SJSA1 (cell line): ENCODE measurements around the gene PARVG. TPM values are rescaled to one million over a fixed set of nuclear protein-coding genes. Genes with fewer than 3 reads are reported as not detected.

Source experiments
- DNase-seq, 2 experiments: peaks; one replicate each; pipeline ENCODE4 v3.0.0-alpha.2; 2015 to 2020; ENCODE audit warnings: low spot score in 2 of 2, low read depth in 1 of 2
- H3K27ac ChIP-seq: fragments of 250-450 bp; sonication (Bioruptor Pico); 2 replicates; pipeline ENCODE4 v1.5.1; 2020; ENCODE audit warnings: mild to moderate bottlenecking, moderate library complexity
- H3K27me3 ChIP-seq: fragments of 250-450 bp; sonication (Bioruptor Pico); replicated peaks from 2 replicates; pipeline ENCODE4 v1.5.1; 2020; ENCODE audit warnings: mild to moderate bottlenecking, moderate library complexity
- H3K36me3 ChIP-seq: fragments of 250-450 bp; sonication (Bioruptor Pico); 2 replicates; pipeline ENCODE4 v1.5.1; 2020; ENCODE audit warnings: mild to moderate bottlenecking
- H3K4me1 ChIP-seq: fragments of 250-450 bp; sonication (Bioruptor Pico); replicated peaks from 2 replicates; pipeline ENCODE4 v1.6.1; 2021; ENCODE audit warnings: mild to moderate bottlenecking
- H3K4me3 ChIP-seq: fragments of 250-450 bp; sonication (Bioruptor Pico); 2 replicates; pipeline ENCODE4 v1.5.1; 2020; ENCODE audit warnings: mild to moderate bottlenecking
- H3K9me3 ChIP-seq: fragments of 250-450 bp; sonication (Bioruptor Pico); replicated peaks from 2 replicates; pipeline ENCODE4 v1.5.1; 2020; ENCODE audit warnings: mild to moderate bottlenecking
- total RNA-seq: library from RNA; depleted of rRNA; stranded (reverse); fragments of >200 nt; shearing (Covaris generic); gene quantifications from 2 replicates; pipeline ENCODE4 v1.2.3, GENCODE V29; 2014

The PARVG gene
- total RNA-seq, 1 experiment from 2014 or later = not detected

- Histone ChIP-seq H3K36me3 (no peaks in the 10 kb centered on the region), H3K9me3 (no peaks in the 10 kb centered on the region), H3K27ac (no peak overlapping the region), H3K27me3 (no peaks in the 10 kb centered on the region), H3K4me3 (no peak overlapping the region), H3K4me1 (peaks cover 17% of the 10 kb centered on the region)
- DNase-seq = no peak
Observed at GRCh38 chr22:44200451-44200850, 19.7 kb downstream of the PARVG start.

- peaks cover 17% of the 10 kb centered on the region for H3K4me1 ChIP-seq
- DNase-seq = peak in 1 of 2 experiments; percentile 39
- no peak overlapping the region for H3K27ac ChIP-seq
- no peaks in the 10 kb centered on the region for H3K9me3 ChIP-seq
- H3K27me3 ChIP-seq = no peaks in the 10 kb centered on the region
- H3K4me3 ChIP-seq = no peak overlapping the region
- no peaks in the 10 kb centered on the region for H3K36me3 ChIP-seq
Observed at GRCh38 chr22:44200855-44201550, 20.3 kb downstream of the PARVG start.

- H3K27me3 ChIP-seq = no peaks in the 10 kb centered on the region
- DNase-seq = peak in 1 of 2 experiments; percentile 33
- no peaks in the 10 kb centered on the region for H3K36me3 ChIP-seq
- H3K4me1 ChIP-seq = peaks cover 17% of the 10 kb centered on the region
- H3K27ac ChIP-seq = 0 out of 2 replicates have a peak overlapping the region, but pooled peaks have one; percentile 30
- no peak overlapping the region for H3K4me3 ChIP-seq
- no peaks in the 10 kb centered on the region for H3K9me3 ChIP-seq
Observed at GRCh38 chr22:44201665-44202064, 20.9 kb downstream of the PARVG start.

GRCh38 chr22:44202261-44202789 is 21.6 kb downstream of the PARVG start:
- no peak overlapping the region for H3K4me3 ChIP-seq
- no peaks in the 10 kb centered on the region for H3K9me3 ChIP-seq
- H3K4me1 ChIP-seq = peaks cover 17% of the 10 kb centered on the region
- peak; percentile 60 to 71 for DNase-seq
- no peaks in the 10 kb centered on the region for H3K36me3 ChIP-seq
- H3K27ac ChIP-seq = 0 out of 2 replicates have a peak overlapping the region, but pooled peaks have one; percentile 30
- no peaks in the 10 kb centered on the region for H3K27me3 ChIP-seq

GRCh38 chr22:44203203-44203602 is 22.5 kb downstream of the PARVG start:
- Histone ChIP-seq H3K4me1 (peaks cover 17% of the 10 kb centered on the region), H3K36me3 (no peaks in the 10 kb centered on the region), H3K9me3 (no peaks in the 10 kb centered on the region), H3K27ac (no peak overlapping the region), H3K27me3 (no peaks in the 10 kb centered on the region), H3K4me3 (no peak overlapping the region)
- DNase-seq = no peak

GRCh38 chr22:44204739-44205515 is 24.2 kb downstream of the PARVG start:
- no peaks in the 10 kb centered on the region for H3K9me3 ChIP-seq
- no peak for DNase-seq

GRCh38 chr22:44205516-44206329 is 25.0 kb downstream of the PARVG start:
- peak in 1 of 2 experiments; percentile 42 for DNase-seq
- Histone ChIP-seq H3K27ac (no peak overlapping the region), H3K27me3 (no peaks in the 10 kb centered on the region), H3K4me3 (no peak overlapping the region), H3K4me1 (peaks cover 17% of the 10 kb centered on the region), H3K9me3 (no peaks in the 10 kb centered on the region), H3K36me3 (no peaks in the 10 kb centered on the region)

More at GRCh38 chr22:44204739-44205515, 24.2 kb downstream of the PARVG start:
- no peak overlapping the region for H3K27ac ChIP-seq
- peaks cover 17% of the 10 kb centered on the region for H3K4me1 ChIP-seq
- no peak overlapping the region for H3K4me3 ChIP-seq
- H3K36me3 ChIP-seq = no peaks in the 10 kb centered on the region
- no peaks in the 10 kb centered on the region for H3K27me3 ChIP-seq

- H3K36me3 ChIP-seq = no peaks in the 10 kb centered on the region
- no peak overlapping the region for H3K27ac ChIP-seq
- no peak for DNase-seq
- H3K27me3 ChIP-seq = no peaks in the 10 kb centered on the region
- no peaks in the 10 kb centered on the region for H3K9me3 ChIP-seq
- H3K4me1 ChIP-seq = peaks cover 17% of the 10 kb centered on the region
- H3K4me3 ChIP-seq = no peak overlapping the region
Observed at GRCh38 chr22:44206330-44206645, 25.6 kb downstream of the PARVG start.

GRCh38 chr22:44206696-44207095 is 26.0 kb downstream of the PARVG start:
- Histone ChIP-seq H3K36me3 (no peaks in the 10 kb centered on the region), H3K4me1 (peaks cover 14% of the 10 kb centered on the region)

GRCh38 chr22:44207173-44207980 is 26.7 kb downstream of the PARVG start:
- Histone ChIP-seq H3K36me3 (no peaks in the 10 kb centered on the region), H3K4me1 (peaks cover 7% of the 10 kb centered on the region), H3K27ac (no peak overlapping the region), H3K27me3 (no peaks in the 10 kb centered on the region), H3K4me3 (no peak overlapping the region), H3K9me3 (no peaks in the 10 kb centered on the region)
- no peak for DNase-seq

More at GRCh38 chr22:44206696-44207095, 26.0 kb downstream of the PARVG start:
- H3K27me3 ChIP-seq = no peaks in the 10 kb centered on the region
- no peak overlapping the region for H3K4me3 ChIP-seq
- DNase-seq = no peak
- H3K27ac ChIP-seq = no peak overlapping the region
- no peaks in the 10 kb centered on the region for H3K9me3 ChIP-seq

- H3K27ac ChIP-seq = no peak overlapping the region
- H3K9me3 ChIP-seq = no peaks in the 10 kb centered on the region
- H3K4me3 ChIP-seq = no peak overlapping the region
- H3K27me3 ChIP-seq = no peaks in the 10 kb centered on the region
- peaks cover 1% of the 10 kb centered on the region for H3K4me1 ChIP-seq
- no peaks in the 10 kb centered on the region for H3K36me3 ChIP-seq
- DNase-seq = peak in 1 of 2 experiments; percentile 6
Observed at GRCh38 chr22:44207981-44208317, 27.2 kb downstream of the PARVG start.

GRCh38 chr22:44209343-44209742 is 28.6 kb downstream of the PARVG start:
- Histone ChIP-seq H3K27me3 (no peaks in the 10 kb centered on the region), H3K4me1 (no peaks in the 10 kb centered on the region), H3K4me3 (no peak overlapping the region), H3K9me3 (no peaks in the 10 kb centered on the region), H3K36me3 (no peaks in the 10 kb centered on the region), H3K27ac (no peak overlapping the region)
- DNase-seq = no peak

GRCh38 chr22:44210722-44211121 is 30.0 kb downstream of the PARVG start:
- H3K9me3 ChIP-seq = 0 out of 2 replicates have a peak, but pooled peaks cover 3% of the 10 kb centered on the region
- DNase-seq = peak in 1 of 2 experiments; percentile 24
- H3K4me3 ChIP-seq = no peak overlapping the region

More at GRCh38 chr22:44210722-44211121, 30.0 kb downstream of the PARVG start:
- H3K27me3 ChIP-seq = no peaks in the 10 kb centered on the region
- H3K36me3 ChIP-seq = no peaks in the 10 kb centered on the region
- H3K27ac ChIP-seq = no peak overlapping the region
- no peaks in the 10 kb centered on the region for H3K4me1 ChIP-seq
